Lower lobe of right lung (tissue), 2 donors: ENCODE measurements around the gene GPC3. TPM values are rescaled to one million over a fixed set of nuclear protein-coding genes. Genes with fewer than 3 reads are reported as not detected.

Source experiments
- ATAC-seq, 2 donors: fragments of 200-7000 bp; cut with Tn5 transposase; one replicate each; pipeline ENCODE4 v1.9.1; 2020 to 2022; ENCODE audit warnings: mild to moderate bottlenecking in 2 of 2, moderate library complexity in 2 of 2
- DNase-seq: peaks from one replicate; pipeline ENCODE4 v3.0.0-alpha.2; 2020
- H3K27ac ChIP-seq: fragments of 200-600 bp; one replicate; pipeline ENCODE4 v1.8.0; 2022
- H3K27me3 ChIP-seq: fragments of 200-600 bp; one replicate; pipeline ENCODE4 v1.8.0; 2022; ENCODE audit warnings: low read depth
- H3K36me3 ChIP-seq: fragments of 200-600 bp; one replicate; pipeline ENCODE4 v1.8.0; 2022; ENCODE audit warnings: mild to moderate bottlenecking
- H3K4me1 ChIP-seq: fragments of 200-600 bp; one replicate; pipeline ENCODE4 v1.8.0; 2022
- H3K4me3 ChIP-seq: fragments of 200-600 bp; one replicate; pipeline ENCODE4 v1.8.0; 2022; ENCODE audit warnings: mild to moderate bottlenecking
- H3K9me3 ChIP-seq: fragments of 200-600 bp; one replicate; pipeline ENCODE4 v1.8.0; 2022
- CTCF ChIP-seq: fragments of 200-600 bp; IDR thresholded peaks from one replicate; pipeline ENCODE4 v1.8.0; 2022; ENCODE audit warnings: antibody characterized with exemption, mild to moderate bottlenecking
- intact Hi-C: fragments of 100-400 bp; cut with DNase I; formaldehyde crosslinking; loops from one replicate; pipeline ENCODE4 v1.11.0; 2022
- total RNA-seq: library from RNA; stranded (reverse); fragmentation: NEBNext Ultra II Directional; extraction: Animal tissue kit (Norgen Biotek cat#: 25700); gene quantifications from one replicate; pipeline ENCODE4 v1.2.1, GENCODE V29; 2021
- donor health status: DM: no; HTN: yes; CAD: no; lungs with severe emphysema.

GPC3 gene
- total RNA-seq, 1 donor from 2014 or later: 50.2 TPM

DNA sequence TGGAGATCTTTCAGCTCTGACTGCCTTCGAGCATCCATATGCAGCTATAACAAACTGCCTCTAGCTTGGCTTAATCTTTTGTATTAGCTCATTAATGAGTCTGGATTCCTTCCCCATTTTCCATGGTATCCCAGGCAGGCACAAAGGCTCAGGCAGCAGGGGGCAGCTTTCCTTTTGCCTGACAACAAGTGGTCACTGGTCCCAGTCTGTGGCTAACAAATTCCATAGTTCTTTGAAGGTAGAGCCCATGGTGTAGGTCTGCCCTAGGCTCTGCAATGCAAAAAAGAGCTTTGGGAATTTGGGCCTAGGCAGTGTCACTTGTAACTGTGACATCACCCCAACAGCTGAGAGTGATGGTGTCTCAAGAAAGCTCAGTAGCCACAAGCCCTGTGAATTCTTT lies 335.7 kb downstream of the GPC3 start:
- TF ChIP-seq CTCF: no peak
- DNase-seq (no peak), ATAC-seq (no peak)
- no peaks in the 10 kb centered on the region for H3K36me3 ChIP-seq
- no peaks in the 10 kb centered on the region for H3K4me1 ChIP-seq
- no peaks in the 10 kb centered on the region for H3K27me3 ChIP-seq
- H3K9me3 ChIP-seq: no peaks in the 10 kb centered on the region
- intact Hi-C loops: no loop called here
- H3K27ac ChIP-seq: no peak overlapping the region
- H3K4me3 ChIP-seq: no peak overlapping the region

GRCh38 chrX:133648594-133648993 lies 336.8 kb downstream of the GPC3 start:
- intact Hi-C loops: no loop called here
- TF ChIP-seq CTCF: no peak
- DNase-seq (no peak), ATAC-seq (no peak)
- no peaks in the 10 kb centered on the region for H3K27me3 ChIP-seq
- no peak overlapping the region for H3K4me3 ChIP-seq
- no peak overlapping the region for H3K27ac ChIP-seq
- no peaks in the 10 kb centered on the region for H3K36me3 ChIP-seq
- no peaks in the 10 kb centered on the region for H3K9me3 ChIP-seq
- H3K4me1 ChIP-seq: no peaks in the 10 kb centered on the region

GRCh38 chrX:133646719-133647116 lies 338.7 kb downstream of the GPC3 start:
- no peak overlapping the region for H3K4me3 ChIP-seq
- H3K27ac ChIP-seq: peak overlapping the region; percentile 41
- ATAC-seq: peak in 1 of 2 donors; percentile 36
- no peaks in the 10 kb centered on the region for H3K9me3 ChIP-seq
- intact Hi-C loops: no loop called here
- no peak for DNase-seq
- TF ChIP-seq CTCF: no peak
- no peaks in the 10 kb centered on the region for H3K36me3 ChIP-seq
- H3K4me1 ChIP-seq: no peaks in the 10 kb centered on the region
- no peaks in the 10 kb centered on the region for H3K27me3 ChIP-seq

- Histone ChIP-seq H3K36me3 (no peaks in the 10 kb centered on the region), H3K27me3 (no peaks in the 10 kb centered on the region), H3K27ac (peak overlapping the region; percentile 41), H3K9me3 (no peaks in the 10 kb centered on the region), H3K4me3 (no peak overlapping the region), H3K4me1 (no peaks in the 10 kb centered on the region)
- TF ChIP-seq CTCF: no peak
- intact Hi-C loops: no loop called here
- peak; percentile 73 to 88 for ATAC-seq
- no peak for DNase-seq
Observed at GRCh38 chrX:133645977-133646718, 339.2 kb downstream of the GPC3 start.

DNA sequence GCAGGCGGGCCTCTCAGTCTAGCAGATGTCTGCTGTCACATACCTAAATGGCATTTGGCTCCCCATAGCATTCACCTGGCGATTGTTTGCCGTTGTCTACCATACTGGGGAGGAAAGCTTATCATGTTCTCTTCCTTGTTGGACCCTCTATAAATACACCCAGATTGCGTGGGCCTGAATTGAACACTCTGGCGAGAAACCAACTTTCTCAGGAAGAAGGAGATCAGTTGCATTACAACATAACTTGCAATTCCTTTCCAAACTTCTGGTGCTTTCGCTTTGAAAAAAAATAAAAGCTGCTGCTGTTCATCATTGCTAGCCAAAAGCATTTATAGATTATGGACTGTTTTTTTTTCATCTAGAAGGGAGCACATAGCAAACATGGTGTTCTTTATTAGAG lies 340.1 kb downstream of the GPC3 start:
- Histone ChIP-seq H3K4me3 (no peak overlapping the region), H3K27ac (no peak overlapping the region), H3K9me3 (no peaks in the 10 kb centered on the region), H3K27me3 (no peaks in the 10 kb centered on the region), H3K36me3 (no peaks in the 10 kb centered on the region), H3K4me1 (no peaks in the 10 kb centered on the region)
- DNase-seq: no peak
- TF ChIP-seq CTCF: no peak
- intact Hi-C loops: no loop called here
- ATAC-seq: peak in 1 of 2 donors; percentile 20
